NCI-H526 (cell line): ENCODE measurements around the gene ENTR1.

Experiments used
- DNase-seq, 2 experiments: peaks; one replicate each; lab custom pipeline; 2025; lab: John Stamatoyannopoulos, UW

The ENTR1 gene

DNA sequence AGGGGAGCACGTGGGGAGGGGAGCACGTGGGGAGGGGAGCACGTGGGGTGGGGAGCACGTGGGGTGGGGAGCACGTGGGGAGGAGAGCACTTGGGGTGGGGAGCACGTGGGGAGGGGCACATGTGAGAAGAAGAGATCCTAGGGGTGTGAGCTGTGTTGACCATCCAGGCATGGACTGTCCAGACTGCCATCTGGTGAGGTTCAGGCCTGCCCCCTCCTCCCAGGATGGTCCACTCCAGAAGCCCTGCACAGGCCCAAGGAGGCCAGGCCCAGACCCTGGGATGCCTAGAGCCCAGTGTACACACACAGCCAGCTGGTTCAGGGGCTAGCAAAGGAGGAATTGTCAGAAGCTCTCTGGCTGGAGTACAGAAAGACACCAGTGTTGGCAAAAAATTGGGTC, 12.8 kb downstream of the ENTR1 start:
- no peak for DNase-seq

DNA sequence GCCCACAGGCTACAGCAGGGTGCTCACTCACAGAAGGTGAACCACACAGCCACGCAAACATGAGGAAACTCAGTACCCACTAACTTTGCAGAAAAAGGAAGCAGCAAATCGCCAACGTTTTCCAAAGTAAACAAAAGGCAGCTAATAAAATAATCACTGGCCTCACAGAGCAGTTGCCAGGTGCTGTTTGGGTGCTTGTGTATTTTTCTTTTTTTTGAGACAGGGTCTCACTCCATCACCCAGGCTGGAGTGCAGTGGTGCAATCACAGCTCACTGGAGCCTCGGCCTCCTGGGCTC, 14.2 kb downstream of the ENTR1 start:
- DNase-seq, result no peak

DNA sequence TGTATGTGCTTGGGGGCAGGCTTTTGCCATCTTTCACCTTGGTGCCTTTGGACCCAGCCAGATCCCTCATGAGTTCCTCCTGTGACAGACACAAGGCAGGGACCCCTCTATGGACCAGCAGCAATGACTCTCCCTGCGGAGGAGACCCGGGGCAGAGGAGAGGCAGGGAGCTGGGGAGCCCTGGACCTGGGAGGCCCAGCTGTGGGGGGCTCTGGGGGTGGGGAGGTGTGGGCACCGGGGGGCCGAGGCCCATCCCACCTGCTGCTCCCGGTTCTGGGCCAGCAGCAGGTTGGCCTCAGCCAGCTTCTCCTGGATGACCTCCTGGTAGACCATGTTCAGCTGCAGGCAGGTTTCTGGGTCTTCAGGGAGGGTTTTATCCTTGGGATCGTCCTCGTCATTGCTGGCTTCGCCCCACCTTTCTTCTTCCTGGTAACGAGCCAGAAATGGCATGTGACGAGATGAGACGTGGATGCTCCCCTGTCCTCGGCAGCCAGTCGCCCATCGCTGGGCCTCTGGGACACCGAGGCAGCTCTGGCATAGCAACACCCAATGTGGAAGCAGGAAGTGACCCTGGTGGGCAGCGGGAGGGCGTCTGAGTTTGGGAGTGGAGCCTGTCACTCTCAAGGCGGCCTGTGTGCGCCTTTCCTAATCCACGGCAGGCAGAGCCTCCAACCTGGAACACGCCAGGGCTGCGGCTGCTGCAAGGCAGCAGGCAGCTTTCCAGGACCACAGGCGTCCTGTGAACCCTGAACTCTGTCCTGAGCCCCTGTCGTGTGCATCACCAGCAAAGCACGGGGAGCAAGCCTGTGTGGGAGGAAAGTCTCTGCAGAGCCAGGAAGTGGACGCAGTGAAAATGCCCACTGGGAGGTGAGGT, 14.8 kb downstream of the ENTR1 start:
- DNase-seq, result no peak

DNA sequence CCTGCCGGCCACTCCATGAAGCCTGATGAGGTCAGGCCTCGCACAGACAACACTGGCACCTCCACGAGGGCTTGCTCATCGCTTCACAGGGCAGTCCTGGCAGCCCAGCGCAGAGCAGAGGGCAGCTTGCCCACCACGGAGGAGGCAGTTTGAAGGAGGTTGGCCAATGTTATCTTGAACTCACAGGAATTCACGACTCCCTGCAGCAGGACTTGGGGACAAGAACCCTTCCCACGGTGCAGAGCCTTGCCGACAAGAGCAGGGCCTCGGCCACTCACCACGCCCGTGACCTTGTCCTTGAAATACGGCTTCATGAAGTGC, 15.4 kb downstream of the ENTR1 start:
- no peak for DNase-seq

DNA sequence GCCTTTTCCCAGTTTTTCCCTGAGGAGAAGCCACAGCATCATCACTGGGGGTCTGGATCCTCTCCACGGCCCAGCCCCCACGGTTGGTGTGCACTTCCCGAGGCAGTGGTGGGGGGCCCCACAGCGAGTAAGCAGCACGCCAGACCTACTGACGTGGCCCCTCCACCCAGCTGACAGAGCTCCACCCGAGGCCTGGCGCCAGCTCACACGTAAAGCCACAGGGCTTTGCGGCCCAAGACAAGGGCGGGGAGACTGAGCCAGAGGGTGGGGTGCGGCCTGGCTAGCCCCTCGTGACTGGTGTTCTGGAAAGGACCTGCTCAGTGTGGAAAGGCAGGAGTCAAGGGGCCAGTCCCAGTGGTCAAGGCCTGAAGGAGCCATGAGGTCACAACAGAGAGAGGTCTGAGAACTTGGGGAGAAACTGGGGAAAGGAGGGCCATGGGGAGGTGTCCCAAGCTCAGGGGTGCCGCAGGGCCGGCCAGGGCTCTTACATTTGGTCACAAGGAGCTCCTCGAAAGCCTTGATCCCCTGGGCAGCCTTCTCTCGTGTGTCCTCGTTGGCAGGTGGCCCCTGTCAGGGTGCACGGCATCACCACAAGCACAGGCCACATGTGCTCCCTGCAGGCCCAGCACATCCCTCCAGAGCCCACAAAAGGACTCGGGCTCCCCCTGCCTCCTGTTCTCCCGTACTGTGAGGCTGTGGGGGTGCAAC, 15.9 kb downstream of the ENTR1 start:
- DNase-seq, result no peak

DNA sequence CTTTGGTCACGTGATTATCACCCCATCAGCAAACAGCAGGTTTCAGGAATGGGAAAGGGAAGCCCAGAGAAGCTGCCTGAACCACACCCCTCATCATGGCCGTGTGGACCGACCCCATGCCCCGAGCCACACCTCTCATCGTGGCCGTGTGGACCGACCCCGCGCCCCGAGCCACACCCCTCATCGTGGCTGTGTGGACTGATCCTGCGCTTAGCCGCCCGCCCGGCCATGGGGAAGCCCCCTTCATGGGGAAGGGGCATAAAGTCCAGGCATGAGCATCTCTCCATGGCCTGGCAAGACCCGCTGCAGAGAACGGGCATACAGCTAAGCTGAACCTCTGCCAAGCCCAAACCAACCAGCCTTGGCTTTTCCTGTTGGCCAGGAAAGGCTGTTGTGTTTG, 16.9 kb downstream of the ENTR1 start:
- DNase-seq, result no peak

DNA sequence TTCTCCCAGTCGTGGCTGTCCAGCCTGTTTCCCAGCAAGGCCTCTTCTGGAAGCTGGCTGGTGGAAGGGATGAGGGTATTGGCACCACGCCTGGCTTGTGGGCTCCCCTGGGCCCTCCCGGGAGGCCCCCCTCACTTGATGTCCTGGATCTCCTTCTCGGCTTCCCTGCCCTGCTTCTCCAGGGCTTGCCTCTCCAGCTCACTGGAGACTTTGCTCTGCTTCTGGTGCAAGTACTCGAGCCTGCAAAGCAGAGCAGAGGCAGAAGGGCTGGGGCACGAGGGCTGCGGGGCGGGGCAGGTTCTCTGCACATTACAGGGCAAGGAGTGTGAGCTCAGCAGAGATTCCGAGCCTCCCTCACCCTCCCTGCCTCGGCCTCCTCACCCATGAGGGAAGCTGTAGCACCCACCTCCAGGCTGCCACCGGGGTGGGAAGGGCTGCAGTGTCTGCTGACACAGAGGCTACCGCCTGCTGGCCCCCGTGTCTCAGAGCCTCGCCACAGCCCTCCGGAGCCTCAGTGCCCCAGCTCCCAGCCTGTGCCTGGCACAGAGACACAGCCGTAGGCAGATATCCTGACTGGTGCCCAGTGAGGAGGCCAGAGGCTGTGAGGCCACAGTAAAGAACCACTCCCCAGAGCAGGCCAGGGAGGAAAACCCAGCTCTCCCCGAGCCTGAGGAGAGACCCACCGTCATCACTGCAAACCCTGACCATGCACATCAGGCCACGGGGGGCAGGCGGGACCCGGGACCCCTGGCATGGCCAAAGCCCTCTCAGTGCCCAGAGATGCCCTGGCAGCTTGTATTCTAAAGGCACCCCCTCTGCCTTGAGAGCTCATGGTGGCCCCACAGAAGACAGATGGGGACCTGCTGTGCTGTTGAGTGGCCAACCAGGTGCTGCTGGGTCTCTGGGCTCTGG, 17.6 kb downstream of the ENTR1 start:
- DNase-seq, result no peak

DNA sequence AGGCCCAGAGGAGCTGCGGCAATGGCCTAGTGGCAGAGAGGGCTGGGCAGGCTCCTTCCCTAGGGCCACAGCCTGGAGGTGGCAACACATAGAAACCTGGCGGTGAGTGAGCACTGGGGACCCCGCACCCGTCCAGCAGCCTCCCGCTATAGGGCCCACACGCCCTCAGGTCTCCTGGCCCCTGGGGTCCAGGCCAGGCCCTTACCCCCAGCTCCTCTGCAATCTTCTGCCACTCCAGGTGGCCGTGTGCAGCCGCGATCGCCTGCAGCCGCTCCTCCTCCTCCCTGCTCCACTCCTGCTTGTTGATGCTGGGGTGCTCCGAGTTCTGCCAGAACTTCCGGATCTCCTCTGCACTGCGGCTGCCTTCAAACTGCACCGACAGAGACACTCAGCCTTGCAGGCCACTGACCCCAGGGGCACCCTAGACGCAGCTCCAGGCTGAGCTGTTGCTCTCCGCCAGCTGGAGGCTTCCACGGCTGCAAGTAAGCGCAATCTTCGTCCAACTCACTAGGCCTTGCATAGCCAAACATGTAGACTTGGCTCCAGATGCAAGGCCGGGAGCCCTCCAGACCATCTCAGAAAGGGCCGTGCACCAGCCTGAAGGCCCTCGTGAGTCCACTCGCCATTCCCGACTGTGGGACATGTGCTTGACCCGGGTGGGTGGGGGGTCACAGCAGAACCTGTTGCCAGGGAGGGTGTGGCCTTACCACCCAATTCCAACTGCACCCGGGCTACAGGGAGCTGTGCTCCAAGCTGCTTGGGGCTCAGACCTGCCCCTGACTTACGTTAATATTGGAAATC, 18.5 kb downstream of the ENTR1 start:
- DNase-seq, result no peak

DNA sequence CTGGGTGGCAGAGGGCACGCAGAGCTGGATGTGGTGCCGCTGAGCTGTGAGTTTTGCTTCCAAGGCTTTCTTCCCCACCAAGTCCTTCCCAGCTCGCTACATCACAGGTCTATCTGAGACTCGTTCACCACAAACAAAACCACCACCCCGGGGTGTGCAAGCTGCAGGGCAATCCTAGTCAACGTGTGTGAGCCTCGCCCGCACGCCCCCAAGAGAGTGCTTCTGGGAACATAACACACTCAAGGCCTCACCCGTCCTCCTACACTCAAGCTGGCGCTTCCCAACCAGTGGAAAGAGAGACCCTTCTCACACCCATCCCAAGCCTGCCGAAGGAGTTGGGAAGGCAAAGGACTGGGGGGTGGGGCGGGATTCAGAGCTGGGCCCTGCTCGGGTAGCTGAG, 21.0 kb downstream of the ENTR1 start:
- DNase-seq, result no peak

DNA sequence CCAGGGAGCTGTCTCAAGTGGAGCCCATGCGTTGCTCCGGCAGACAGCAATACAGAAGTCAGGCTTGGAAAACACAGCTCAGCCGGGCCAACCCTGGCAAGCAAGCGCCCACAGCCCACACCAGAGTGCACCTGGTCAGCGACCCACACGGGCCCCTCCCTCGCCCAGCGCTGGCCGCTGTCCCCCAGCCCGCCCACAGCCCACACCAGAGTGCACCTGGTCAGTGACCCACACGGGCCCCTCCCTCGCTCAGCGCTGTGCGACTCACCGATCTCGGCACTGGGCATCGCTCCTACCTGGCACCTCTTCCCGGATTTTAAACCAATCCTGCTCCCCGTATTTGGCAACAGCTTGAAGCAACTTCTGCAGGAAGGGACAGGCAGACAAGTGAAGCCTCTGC, 23.2 kb downstream of the ENTR1 start:
- DNase-seq, result no peak

DNA sequence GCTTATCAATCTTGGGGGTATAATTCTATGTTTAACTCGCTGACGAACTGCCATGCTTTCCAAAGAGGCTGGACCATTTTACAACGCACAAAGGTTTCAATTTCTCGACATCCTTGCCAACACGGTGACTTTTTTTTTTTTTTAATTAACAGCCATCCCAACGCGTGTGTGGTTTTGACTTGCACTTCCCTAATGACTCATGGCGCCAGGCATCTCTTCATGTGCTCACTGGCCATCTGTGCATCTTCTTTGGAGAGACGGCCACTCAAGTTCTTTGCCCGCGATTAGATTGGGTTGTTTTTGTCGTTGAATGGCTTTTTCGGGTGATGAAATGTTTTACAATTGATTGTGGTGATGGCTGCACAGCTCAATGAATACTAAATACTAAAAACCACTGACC, 24.4 kb downstream of the ENTR1 start:
- DNase-seq, result no peak

DNA sequence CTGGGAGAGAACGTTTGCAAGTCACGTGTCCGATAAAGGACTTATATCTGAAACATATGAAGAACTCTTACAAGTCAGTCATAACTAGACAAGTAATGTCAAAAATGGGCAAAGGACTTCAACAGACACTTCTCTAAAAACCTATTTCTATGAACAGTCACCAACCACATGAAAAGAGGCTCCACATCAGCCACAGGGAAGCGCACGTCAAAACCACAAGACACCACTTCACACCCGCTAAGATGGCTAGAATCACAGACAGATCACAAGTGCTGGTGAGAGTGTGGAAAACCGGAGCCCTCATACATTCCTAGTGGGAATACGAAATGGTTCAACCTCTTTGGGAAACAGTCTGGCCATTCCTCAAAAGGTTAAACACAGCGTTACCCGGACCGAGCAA, 25.4 kb downstream of the ENTR1 start:
- no peak for DNase-seq

DNA sequence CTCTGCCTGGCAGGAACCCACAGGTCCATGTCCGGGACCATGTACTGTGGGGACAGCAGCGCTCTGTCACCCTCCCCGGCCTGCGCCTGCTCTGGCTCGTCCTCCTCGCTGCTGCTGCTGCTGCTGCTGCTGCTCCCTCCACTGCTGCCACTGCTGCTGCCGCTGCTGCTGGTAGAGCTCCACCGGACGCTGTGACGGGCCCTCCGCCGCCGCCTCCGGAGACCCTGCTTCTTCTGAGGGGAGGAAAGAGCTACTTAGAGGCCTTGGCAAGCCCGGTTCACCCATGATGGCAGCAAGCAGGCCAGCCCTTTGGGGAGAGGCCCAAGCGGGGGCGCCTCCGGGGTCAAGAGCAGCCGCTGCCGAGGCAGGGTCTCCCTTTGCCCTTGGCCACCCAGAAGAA, 27.0 kb downstream of the ENTR1 start:
- no peak for DNase-seq

DNA sequence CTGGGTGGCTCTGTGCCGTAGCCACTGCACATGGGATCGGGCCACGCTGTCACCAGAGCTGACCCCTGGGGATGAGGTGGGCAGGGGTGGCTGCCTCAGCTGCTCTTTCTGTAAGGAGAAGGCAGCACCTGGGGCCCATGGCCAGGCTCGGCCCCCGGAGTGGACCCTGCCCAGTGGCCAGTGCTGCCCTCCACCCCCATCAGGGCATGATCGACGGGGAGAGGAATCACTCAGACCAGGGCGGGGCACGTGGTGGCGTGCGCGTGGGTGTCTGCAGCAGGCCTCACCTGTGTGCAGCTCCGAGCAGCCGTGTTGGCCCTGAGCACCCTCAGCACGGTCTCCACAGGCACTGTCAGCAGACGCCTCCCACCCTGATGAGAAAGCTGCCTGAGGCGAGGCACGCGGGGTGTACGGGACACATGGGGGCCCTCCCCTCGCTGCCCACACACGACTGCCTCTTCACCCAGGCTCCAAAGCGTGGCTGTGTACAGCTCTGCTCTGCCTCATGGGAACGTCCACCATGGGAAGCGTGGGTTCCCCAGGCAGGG, 28.4 kb downstream of the ENTR1 start:
- no peak for DNase-seq

DNA sequence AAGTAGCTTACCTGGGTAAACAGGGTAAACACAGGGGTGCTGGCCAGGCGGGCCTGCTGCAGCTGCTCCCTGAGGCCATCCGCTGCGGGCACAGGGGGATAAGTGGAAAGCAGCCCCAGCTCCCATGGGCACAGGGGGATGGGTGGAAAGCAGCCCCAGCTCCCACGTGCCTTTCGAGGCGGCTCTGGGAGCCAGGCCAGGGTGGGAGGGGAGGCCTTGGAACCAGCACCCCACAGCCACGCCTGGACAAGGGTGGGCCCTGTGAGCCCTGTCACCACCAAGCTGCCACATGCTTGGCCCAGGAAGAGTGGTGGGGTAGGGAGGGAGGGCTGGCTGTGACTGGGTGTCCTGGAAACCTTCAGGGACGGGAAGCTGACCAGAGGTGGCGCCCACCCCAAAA, 29.1 kb downstream of the ENTR1 start:
- no peak for DNase-seq

DNA sequence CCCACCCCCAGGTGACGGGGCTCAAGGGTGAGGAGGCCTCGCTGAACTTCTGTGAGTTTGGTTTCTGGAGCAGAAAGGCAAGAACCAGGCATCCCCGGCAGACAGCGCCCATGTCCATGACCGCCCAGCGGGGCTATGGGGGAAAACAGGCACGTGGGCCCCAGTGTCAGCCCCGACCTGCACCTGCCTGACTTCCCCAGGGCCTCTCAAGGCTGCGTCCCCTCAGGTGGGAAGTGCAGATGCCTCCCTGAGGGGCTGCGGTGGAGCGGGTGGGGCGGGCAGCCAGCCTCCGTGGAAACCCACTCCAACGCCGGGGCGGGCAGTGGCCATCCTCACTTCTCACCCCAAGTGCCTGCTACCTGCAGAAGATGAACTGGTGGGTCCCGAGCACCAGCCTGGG, 30.0 kb downstream of the ENTR1 start:
- DNase-seq, result no peak

DNA sequence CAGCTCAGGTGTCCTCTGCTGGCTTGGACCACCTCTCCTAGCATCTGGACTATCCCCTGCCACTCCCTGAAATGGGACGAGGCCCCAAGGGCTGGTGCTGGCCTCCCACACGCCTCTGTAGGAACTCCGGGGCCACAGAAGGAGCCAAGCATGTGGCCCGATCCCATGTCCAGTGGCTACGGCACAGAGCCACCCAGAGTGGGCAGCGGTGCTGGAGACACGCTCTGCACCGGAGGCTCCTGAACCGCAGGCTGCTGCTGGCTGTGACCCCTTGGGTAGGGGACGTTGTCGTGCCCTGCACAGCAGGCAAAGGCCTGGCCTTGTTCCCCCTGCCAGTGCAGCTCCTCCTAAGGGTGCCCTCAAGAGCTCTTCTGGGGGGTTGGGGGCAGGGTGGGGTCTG, 30.5 kb downstream of the ENTR1 start:
- DNase-seq, result no peak

DNA sequence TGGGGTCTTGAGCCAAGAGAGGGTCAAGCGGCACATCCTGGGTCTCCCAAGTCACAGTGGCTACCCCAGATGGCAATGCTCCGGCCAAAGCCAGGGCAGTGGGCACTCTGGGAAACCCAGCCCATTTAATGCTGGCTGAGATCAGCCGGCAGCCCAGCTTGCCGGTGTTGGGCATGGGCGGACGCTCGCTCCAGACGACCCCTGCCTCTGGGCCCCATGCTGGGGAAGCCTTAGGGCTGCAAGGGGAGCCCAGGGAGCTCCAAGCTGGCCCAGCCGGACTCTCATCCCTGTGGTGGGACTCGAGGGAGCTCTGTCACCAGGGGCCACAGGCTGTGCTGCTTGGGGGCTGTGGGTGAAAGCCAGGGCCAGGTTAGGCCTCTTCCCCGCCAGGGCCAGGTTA, 31.0 kb downstream of the ENTR1 start:
- no peak for DNase-seq

DNA sequence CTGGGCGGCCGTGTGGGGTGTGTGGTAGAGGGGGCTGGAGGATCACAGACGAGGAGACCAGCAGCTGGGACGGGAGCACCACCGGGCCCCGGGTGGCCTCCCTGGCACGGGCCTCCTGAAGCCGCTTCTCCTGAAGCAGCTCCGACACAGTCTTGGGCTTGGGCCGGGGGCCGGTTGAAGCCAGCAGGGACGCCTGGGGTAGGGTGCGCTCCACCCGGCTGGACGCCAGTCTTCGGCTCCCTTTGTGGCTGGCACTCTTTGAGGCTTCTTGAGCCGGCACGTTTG, 31.5 kb downstream of the ENTR1 start:
- no peak for DNase-seq

DNA sequence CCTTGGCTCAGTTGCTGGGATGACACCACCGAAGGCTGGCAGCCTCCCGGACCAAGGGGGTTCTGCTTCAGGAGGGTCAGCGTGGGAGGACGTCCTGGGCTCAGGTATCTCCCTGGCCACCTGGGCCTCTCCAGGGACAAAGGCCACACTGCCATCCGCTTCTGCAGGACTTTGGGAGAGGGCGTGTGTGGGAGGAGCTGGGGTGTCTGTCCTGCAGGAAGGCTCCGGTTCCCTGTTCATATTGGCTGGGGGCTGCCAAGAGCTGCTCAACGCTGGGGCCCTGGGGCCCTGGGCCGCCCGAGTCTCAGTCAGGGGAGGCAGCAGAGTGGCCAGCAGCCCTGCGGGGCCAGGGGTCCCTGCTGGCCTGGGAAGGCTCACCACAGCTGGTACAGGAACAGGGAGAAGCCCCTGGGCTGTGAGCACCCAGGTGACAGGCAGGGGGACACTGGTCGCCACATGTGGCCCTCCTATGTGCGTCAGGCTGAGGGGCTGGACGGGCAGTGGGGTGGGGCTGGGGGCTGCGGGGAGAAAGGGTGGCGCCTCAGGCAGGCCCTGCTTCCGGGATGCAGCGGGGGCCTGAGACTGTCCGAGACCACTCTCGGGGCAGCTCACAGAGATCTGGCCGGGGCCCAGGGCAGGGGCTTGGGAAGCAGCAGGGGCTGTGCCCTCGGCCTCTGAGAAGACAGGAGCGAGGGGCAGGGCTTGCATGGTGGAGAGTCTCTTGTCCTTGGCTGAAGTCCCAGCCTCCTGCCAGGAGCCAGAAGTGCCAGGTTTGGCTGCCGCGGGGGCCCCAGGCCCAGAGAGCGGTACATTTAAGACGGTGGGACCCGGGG, 32.0 kb downstream of the ENTR1 start:
- DNase-seq, result no peak
